HEK293 (cell line): ENCODE measurements around the gene TXN2.
A peak's percentile ranks its signal among the peaks of the same experiment; 100 is the strongest.

Experiments
- ATF2 ChIP-seq: fragments of 450-650 bp; formaldehyde crosslinking; IDR thresholded peaks from 2 replicates; pipeline ENCODE4 v1.5.1; 2016; ENCODE audit warnings: missing biosample characterization, missing genetic modification characterization, low read depth
- BCL11A ChIP-seq: fragments of 450-650 bp; formaldehyde crosslinking; IDR thresholded peaks from 2 replicates; pipeline ENCODE4 v1.5.1; 2016; ENCODE audit warnings: low read depth, missing biosample characterization, missing genetic modification characterization
- EGR2 ChIP-seq: fragments of 450-650 bp; formaldehyde crosslinking; IDR thresholded peaks from 2 replicates; pipeline ENCODE4 v1.5.1; 2016; ENCODE audit warnings: low read depth, missing biosample characterization, missing genetic modification characterization
- ELK4 ChIP-seq: IDR thresholded peaks from 2 replicates; pipeline ENCODE4 v1.6.1; 2011; ENCODE audit warnings: mild to moderate bottlenecking, low read depth, low read length, borderline replicate concordance
- FEZF1 ChIP-seq: fragments of 450-650 bp; formaldehyde crosslinking; IDR thresholded peaks from 2 replicates; pipeline ENCODE4 v1.5.1; 2016; ENCODE audit warnings: missing biosample characterization, missing genetic modification characterization
- GLIS1 ChIP-seq: fragments of 450-650 bp; formaldehyde crosslinking; IDR thresholded peaks from 2 replicates; pipeline ENCODE4 v1.5.1; 2016; ENCODE audit warnings: missing biosample characterization, missing genetic modification characterization
- HIC1 ChIP-seq: fragments of 450-650 bp; formaldehyde crosslinking; IDR thresholded peaks from 2 replicates; pipeline ENCODE4 v1.5.1; 2016; ENCODE audit warnings: missing biosample characterization, missing genetic modification characterization
- MYNN ChIP-seq: fragments of 450-650 bp; formaldehyde crosslinking; IDR thresholded peaks from 2 replicates; pipeline ENCODE4 v1.5.1; 2016; ENCODE audit warnings: missing biosample characterization, missing genetic modification characterization, borderline replicate concordance
- PRDM4 ChIP-seq: fragments of 450-650 bp; formaldehyde crosslinking; IDR thresholded peaks from 2 replicates; pipeline ENCODE4 v1.5.1; 2017; ENCODE audit warnings: missing biosample characterization, missing genetic modification characterization
- YY1 ChIP-seq: fragments of 450-650 bp; formaldehyde crosslinking; IDR thresholded peaks from 2 replicates; pipeline ENCODE4 v1.5.1; 2018; ENCODE audit warnings: missing biosample characterization, missing genetic modification characterization
- ZBTB1 ChIP-seq: fragments of 450-650 bp; formaldehyde crosslinking; IDR thresholded peaks from 2 replicates; pipeline ENCODE4 v1.5.1; 2016; ENCODE audit warnings: missing biosample characterization, missing genetic modification characterization
- ZEB2 ChIP-seq: fragments of 450-650 bp; formaldehyde crosslinking; IDR thresholded peaks from 2 replicates; pipeline ENCODE4 v1.5.1; 2016; ENCODE audit warnings: missing biosample characterization, missing genetic modification characterization
- ZNF16 ChIP-seq: fragments of 450-650 bp; formaldehyde crosslinking; IDR thresholded peaks from 2 replicates; pipeline ENCODE4 v1.5.1; 2016; ENCODE audit warnings: low read depth, missing biosample characterization, missing genetic modification characterization
- ZNF221 ChIP-seq: fragments of 450-650 bp; formaldehyde crosslinking; IDR thresholded peaks from 2 replicates; pipeline ENCODE4 v1.5.1; 2017; ENCODE audit warnings: missing biosample characterization, missing genetic modification characterization, borderline replicate concordance
- ZNF362 ChIP-seq: fragments of 450-650 bp; formaldehyde crosslinking; IDR thresholded peaks from 2 replicates; pipeline ENCODE4 v1.5.1; 2016; ENCODE audit warnings: missing biosample characterization, missing genetic modification characterization
- ZNF423 ChIP-seq: fragments of 450-650 bp; formaldehyde crosslinking; IDR thresholded peaks from 2 replicates; pipeline ENCODE4 v1.5.1; 2016; ENCODE audit warnings: missing biosample characterization, missing genetic modification characterization
- ZNF426 ChIP-seq: fragments of 450-650 bp; formaldehyde crosslinking; IDR thresholded peaks from 2 replicates; pipeline ENCODE4 v1.5.1; 2017; ENCODE audit warnings: missing biosample characterization, missing genetic modification characterization, mild to moderate bottlenecking, inconsistent platforms, moderate library complexity
- ZNF501 ChIP-seq: fragments of 450-650 bp; formaldehyde crosslinking; IDR thresholded peaks from 2 replicates; pipeline ENCODE4 v1.5.1; 2016; ENCODE audit warnings: missing biosample characterization, missing genetic modification characterization
- ZNF558 ChIP-seq: fragments of 450-650 bp; formaldehyde crosslinking; IDR thresholded peaks from 2 replicates; pipeline ENCODE4 v1.5.1; 2016; ENCODE audit warnings: missing biosample characterization, missing genetic modification characterization
- ZNF561 ChIP-seq: fragments of 450-650 bp; IDR thresholded peaks from 2 replicates; pipeline ENCODE4 v1.5.1; 2018; ENCODE audit warnings: missing biosample characterization, missing genetic modification characterization, borderline replicate concordance
- ZNF623 ChIP-seq: fragments of 450-650 bp; formaldehyde crosslinking; IDR thresholded peaks from 2 replicates; pipeline ENCODE4 v1.5.1; 2016; ENCODE audit warnings: missing biosample characterization, missing genetic modification characterization
- ZNF639 ChIP-seq: fragments of 450-650 bp; formaldehyde crosslinking; IDR thresholded peaks from 2 replicates; pipeline ENCODE4 v1.5.1; 2016; ENCODE audit warnings: missing biosample characterization, missing genetic modification characterization
- ZNF670 ChIP-seq: fragments of 450-650 bp; formaldehyde crosslinking; IDR thresholded peaks from 2 replicates; pipeline ENCODE4 v1.5.1; 2016; ENCODE audit warnings: missing biosample characterization, missing genetic modification characterization, low read depth
- ZNF692 ChIP-seq: fragments of 450-650 bp; formaldehyde crosslinking; IDR thresholded peaks from 2 replicates; pipeline ENCODE4 v1.5.1; 2016; ENCODE audit warnings: missing biosample characterization, missing genetic modification characterization
- ZNF776 ChIP-seq: fragments of 450-650 bp; formaldehyde crosslinking; IDR thresholded peaks from 2 replicates; pipeline ENCODE4 v1.5.0; 2017; ENCODE audit warnings: missing biosample characterization, missing genetic modification characterization, borderline replicate concordance
- ZNF830 ChIP-seq: fragments of 450-650 bp; IDR thresholded peaks from 2 replicates; pipeline ENCODE4 v1.5.0; 2018; ENCODE audit warnings: missing biosample characterization, missing genetic modification characterization, low read depth, mild to moderate bottlenecking, moderate library complexity
- ZNF837 ChIP-seq: fragments of 450-650 bp; formaldehyde crosslinking; IDR thresholded peaks from 2 replicates; pipeline ENCODE4 v1.5.1; 2016; ENCODE audit warnings: missing biosample characterization, missing genetic modification characterization
- ZSCAN16 ChIP-seq: fragments of 450-650 bp; formaldehyde crosslinking; IDR thresholded peaks from 2 replicates; pipeline ENCODE4 v1.5.1; 2016; ENCODE audit warnings: missing biosample characterization, missing genetic modification characterization

The TXN2 gene

GRCh38 chr22:36465232-36466021 lies 16.0 kb downstream of the TXN2 start (continued):
- peak; percentile 94 for TF ChIP-seq ZNF692 (tag by site-specific recombination)
- no peak for TF ChIP-seq ZNF16 (tag by site-specific recombination)
- peak; percentile 55 for TF ChIP-seq EGR2
- TF ChIP-seq ZNF670, result no peak
- no peak for TF ChIP-seq ZNF501
- TF ChIP-seq ZNF221 (tag by site-specific recombination), result no peak
- TF ChIP-seq ZNF423 (tag by site-specific recombination), result no peak
- TF ChIP-seq GLIS1 (tag by site-specific recombination), result peak; percentile 85
- no peak for TF ChIP-seq BCL11A
- TF ChIP-seq ZNF837 (tag by site-specific recombination), result no peak
- TF ChIP-seq HIC1 (tag by site-specific recombination), result peak; percentile 92
- no peak for TF ChIP-seq ZNF623 (tag by site-specific recombination)
- no peak for TF ChIP-seq MYNN (tag by site-specific recombination)
- TF ChIP-seq ZNF830, result no peak
- TF ChIP-seq ZNF558 (tag by site-specific recombination), result 0 out of 2 replicates have a peak, but pooled peaks have one; percentile 9
- TF ChIP-seq ZNF362 (tag by site-specific recombination), result peak; percentile 98
- TF ChIP-seq ZEB2 (tag by site-specific recombination), result peak; percentile 82; the same call in 1 of the 2 replicates
- no peak for TF ChIP-seq ZNF426 (tag by site-specific recombination)
- no peak for TF ChIP-seq ELK4
- no peak for TF ChIP-seq ZNF561 (tag by site-specific recombination)
- TF ChIP-seq ATF2 (tag by site-specific recombination), result peak; percentile 89
- no peak for TF ChIP-seq ZBTB1 (tag by site-specific recombination)
- TF ChIP-seq ZNF639, result peak; percentile 35; the same call in 1 of the 2 replicates
- no peak for TF ChIP-seq PRDM4 (tag by site-specific recombination)
- TF ChIP-seq ZNF776 (tag by site-specific recombination), result no peak
- no peak for TF ChIP-seq YY1 (tag by site-specific recombination)
- TF ChIP-seq ZSCAN16 (tag by site-specific recombination), result no peak
- 0 out of 2 replicates have a peak, but pooled peaks have one; percentile 8 for TF ChIP-seq FEZF1
